ENCODE data around the gene SEPTIN1.

GRCh38 chr16:30413112-30413806 lies 30.9 kb upstream of the SEPTIN1 start:
- TF ChIP-seq POLR2A (IDR thresholded peaks at IDR 0.05), result no peak
- TF ChIP-seq CTCF (IDR thresholded peaks at IDR 0.05), result no peak

Data from lower leg skin (tissue), 3 donors.